GM23338 (cell line): ENCODE measurements around the gene PLSCR2. TPM values are rescaled to one million over a fixed set of nuclear protein-coding genes. Genes with fewer than 3 reads are reported as not detected.

ENCODE experiments used
- ATAC-seq: fragments of 200-7000 bp; cut with Tn5 transposase; 3 replicates; pipeline ENCODE4 v1.9.1; 2020
- DNase-seq: peaks from one replicate; pipeline ENCODE4 v3.0.0-alpha.2; 2015; ENCODE audit warnings: low spot score
- H2AFZ ChIP-seq: fragments of 200-600 bp; sonication (generic); 2 replicates; pipeline ENCODE4 v1.8.0; 2016; ENCODE audit warnings: antibody characterized with exemption, mild to moderate bottlenecking, moderate library complexity
- H3F3A ChIP-seq: fragments of 200-600 bp; sonication (generic); replicated peaks from 2 replicates; pipeline ENCODE4 v1.8.0; 2017; ENCODE audit warnings: antibody characterized with exemption, mixed run types, low read depth
- H3K27ac ChIP-seq: fragments of 200-600 bp; sonication (generic); 2 replicates; pipeline ENCODE4 v1.6.1; 2016; ENCODE audit warnings: low read depth
- H3K27me3 ChIP-seq: fragments of 200-600 bp; sonication (generic); 2 replicates; pipeline ENCODE4 v1.8.0; 2016; ENCODE audit warnings: mild to moderate bottlenecking, mixed run types, moderate library complexity; ENCODE audit not compliant: insufficient read depth
- H3K36me3 ChIP-seq: fragments of 200-600 bp; sonication (generic); 2 replicates; pipeline ENCODE4 v1.8.0; 2016; ENCODE audit warnings: mild to moderate bottlenecking; ENCODE audit not compliant: insufficient read depth
- H3K4me1 ChIP-seq: fragments of 200-600 bp; sonication (generic); 2 replicates; pipeline ENCODE4 v1.8.0; 2016; ENCODE audit warnings: mild to moderate bottlenecking, moderate library complexity; ENCODE audit not compliant: insufficient read depth
- H3K4me2 ChIP-seq: fragments of 200-600 bp; sonication (generic); 2 replicates; pipeline ENCODE4 v1.7.1; 2017; ENCODE audit warnings: mixed run types
- H3K4me3 ChIP-seq: fragments of 200-600 bp; sonication (generic); 2 replicates; pipeline ENCODE4 v1.6.1; 2016; ENCODE audit warnings: mixed run types
- H3K79me2 ChIP-seq: fragments of 200-600 bp; sonication (generic); replicated peaks from 2 replicates; pipeline ENCODE4 v1.8.0; 2017; ENCODE audit warnings: mild to moderate bottlenecking; ENCODE audit not compliant: insufficient read depth
- H3K9me2 ChIP-seq: fragments of 200-600 bp; sonication (generic); 2 replicates; pipeline ENCODE4 v1.8.0; 2017; ENCODE audit not compliant: insufficient read depth
- H4K20me1 ChIP-seq: fragments of 200-600 bp; sonication (generic); replicated peaks from 2 replicates; pipeline ENCODE4 v1.8.0; 2017; ENCODE audit warnings: mild to moderate bottlenecking; ENCODE audit not compliant: insufficient read depth
- H3K27ac Mint-ChIP-seq: 2 replicates; pipeline ENCODE4 v1.8.0; 2020; ENCODE audit warnings: inconsistent platforms, mild to moderate bottlenecking, moderate library complexity, mixed read lengths
- H3K27me3 Mint-ChIP-seq: 3 replicates; pipeline ENCODE4 v1.8.0; 2022; ENCODE audit warnings: low read depth, mild to moderate bottlenecking, moderate library complexity, mixed read lengths, inconsistent platforms; ENCODE audit not compliant: insufficient read depth, poor library complexity
- H3K36me3 Mint-ChIP-seq: 3 replicates; pipeline ENCODE4 v1.8.0; 2021; ENCODE audit warnings: low read depth, mild to moderate bottlenecking, inconsistent platforms, moderate library complexity, mixed read lengths
- H3K4me1 Mint-ChIP-seq: 3 replicates; pipeline ENCODE4 v1.8.0; 2020; ENCODE audit warnings: mild to moderate bottlenecking, inconsistent platforms, mixed read lengths
- H3K4me3 Mint-ChIP-seq: 3 replicates; pipeline ENCODE4 v1.8.0; 2021; ENCODE audit warnings: moderate library complexity, mild to moderate bottlenecking, inconsistent platforms, mixed read lengths
- H3K9me3 Mint-ChIP-seq: 3 replicates; pipeline ENCODE4 v1.8.0; 2020; ENCODE audit warnings: moderate library complexity, mild to moderate bottlenecking, inconsistent platforms, mixed read lengths
- CTCF ChIP-seq, 2 experiments: fragments of 200-600 bp in 1 of 2; sonication (generic) in 1 of 2; conservative IDR thresholded peaks; 2 replicates each; pipeline versions ENCODE4 v1.5.1 to v1.6.1; 2016 to 2017; ENCODE audit warnings: antibody characterized with exemption in 2 of 2, low read depth in 2 of 2, mild to moderate bottlenecking in 2 of 2, moderate library complexity in 1 of 2
- ETS1 ChIP-seq: IDR thresholded peaks from 2 replicates; pipeline ENCODE4 v1.6.1; 2016; ENCODE audit warnings: antibody characterized with exemption
- JUNB ChIP-seq: IDR thresholded peaks from one replicate; pipeline ENCODE4 v1.6.1; 2016; ENCODE audit warnings: antibody characterized with exemption; ENCODE audit not compliant: unreplicated experiment
- NANOG ChIP-seq: IDR thresholded peaks from 2 replicates; pipeline ENCODE4 v1.6.1; 2016; ENCODE audit warnings: antibody characterized with exemption, borderline replicate concordance
- ZNF114 ChIP-seq: fragments of 250-450 bp; sonication (Bioruptor Pico); IDR thresholded peaks from 2 replicates; pipeline ENCODE4 v1.5.0; 2020; ENCODE audit warnings: mild to moderate bottlenecking, moderate library complexity
- ZNF331 ChIP-seq: fragments of 250-450 bp; sonication (Bioruptor Pico); IDR thresholded peaks from 2 replicates; pipeline ENCODE4 v1.5.0; 2020; ENCODE audit warnings: low read depth, mild to moderate bottlenecking, moderate library complexity
- ZNF462 ChIP-seq: fragments of 250-450 bp; sonication (Bioruptor Pico); IDR thresholded peaks from 2 replicates; pipeline ENCODE4 v1.5.0; 2020; ENCODE audit warnings: mild to moderate bottlenecking, moderate library complexity
- polyA plus RNA-seq: library from polyadenylated mRNA; unstranded; fragments of >200 nt; fragmentation: Nextera tagmentation; extraction: Ambion mirVana; gene quantifications from 2 replicates; pipeline ENCODE4 v1.2.1, GENCODE V29; 2016
- total RNA-seq: library from RNA; depleted of rRNA; stranded (reverse); fragments of >200 nt; shearing (Covaris generic); gene quantifications from 2 replicates; pipeline ENCODE4 v1.2.3, GENCODE V29; 2014

Gene PLSCR2
- total and polyA plus RNA-seq, 2 experiments from 2014 or later = 0.55 TPM; not detected in 1

GRCh38 chr3:146387566-146387965 lies 81.8 kb downstream of the PLSCR2 start (continued):
- TF ChIP-seq ZNF462 (CRISPR knock-in tag) (no peak), ZNF331 (no peak), ETS1 (no peak), CTCF (conservative IDR thresholded peaks at IDR 0.05; ENCODE audit: low read depth in 2 of 2) (no peak)

- no peaks in the 10 kb centered on the region for H3K9me3 Mint-ChIP-seq
- H2AFZ ChIP-seq = no peak overlapping the region
- TF ChIP-seq ZNF114 (CRISPR knock-in tag) (no peak), JUNB (no peak), CTCF (conservative IDR thresholded peaks at IDR 0.05; ENCODE audit: low read depth in 2 of 2) (no peak), ETS1 (no peak), NANOG (no peak)
Observed at GRCh38 chr3:146386936-146387335, 82.4 kb downstream of the PLSCR2 start.

More at GRCh38 chr3:146386936-146387335, 82.4 kb downstream of the PLSCR2 start:
- Mint-ChIP-seq H3K4me3 (no peak overlapping the region), H3K27me3 (no peaks in the 10 kb centered on the region), H3K27ac (no peak overlapping the region), H3K4me1 (peaks cover 10% of the 10 kb centered on the region; the same call in 2 of the 3 replicates), H3K36me3 (no peaks in the 10 kb centered on the region)
- H4K20me1 ChIP-seq = no peaks in the 10 kb centered on the region
- no peaks in the 10 kb centered on the region for H3K9me2 ChIP-seq
- H3K79me2 ChIP-seq = no peaks in the 10 kb centered on the region
- no peak overlapping the region for H3K4me2 ChIP-seq
- peaks cover 6% of the 10 kb centered on the region; the same call in 1 of the 2 replicates for H3K4me1 ChIP-seq
- no peak overlapping the region for H3K27ac ChIP-seq
- no peaks in the 10 kb centered on the region for H3F3A ChIP-seq
- no peaks in the 10 kb centered on the region for H3K36me3 ChIP-seq
- no peaks in the 10 kb centered on the region for H3K27me3 ChIP-seq
- ATAC-seq = no peak
- no peak for DNase-seq
- H3K4me3 ChIP-seq = no peak overlapping the region
